GM18508 (cell line): Measurements from ENCODE around the gene CEACAM19.

Experiments
- ATAC-seq: cut with Tn5 transposase; IDR thresholded peaks from one replicate; pipeline ENCODE4 v1.9.1; 2021; ENCODE audit warnings: moderate number of reproducible peaks; ENCODE audit not compliant: insufficient read depth, unreplicated experiment

Gene CEACAM19

GRCh38 chr19:44644402-44645016 is 26.8 kb upstream of the CEACAM19 start:
- ATAC-seq: no peak

DNA sequence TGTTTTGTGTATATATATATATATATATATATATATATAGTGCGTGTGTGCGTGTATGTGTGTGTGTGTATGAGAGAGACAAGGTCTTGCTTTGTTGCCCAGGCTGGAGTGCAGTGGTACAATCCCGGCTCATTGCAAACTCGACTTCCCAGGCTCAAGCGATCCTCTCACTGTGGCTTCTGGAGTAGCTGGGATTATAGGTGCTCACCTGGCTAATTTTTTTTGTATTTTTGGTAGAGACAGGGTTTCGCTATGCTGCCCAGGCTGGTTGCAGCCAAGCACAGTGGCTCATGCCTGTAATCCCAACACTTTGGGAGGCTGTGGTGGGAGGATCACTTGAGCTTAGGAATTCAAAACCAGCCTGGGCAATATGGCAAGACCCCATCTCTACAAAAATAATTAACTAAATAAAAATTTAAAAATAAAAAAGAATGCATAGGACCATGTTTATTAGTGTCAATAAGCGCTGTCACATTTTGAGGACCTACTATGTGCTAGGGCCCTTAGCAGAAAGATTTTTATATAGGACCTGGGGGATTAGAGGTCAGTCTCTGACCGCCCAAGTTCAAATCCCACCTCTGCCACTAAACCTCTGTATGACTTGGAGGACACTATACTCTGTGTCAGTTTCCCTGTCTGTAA is 25.8 kb upstream of the CEACAM19 start:
- no peak for ATAC-seq

DNA sequence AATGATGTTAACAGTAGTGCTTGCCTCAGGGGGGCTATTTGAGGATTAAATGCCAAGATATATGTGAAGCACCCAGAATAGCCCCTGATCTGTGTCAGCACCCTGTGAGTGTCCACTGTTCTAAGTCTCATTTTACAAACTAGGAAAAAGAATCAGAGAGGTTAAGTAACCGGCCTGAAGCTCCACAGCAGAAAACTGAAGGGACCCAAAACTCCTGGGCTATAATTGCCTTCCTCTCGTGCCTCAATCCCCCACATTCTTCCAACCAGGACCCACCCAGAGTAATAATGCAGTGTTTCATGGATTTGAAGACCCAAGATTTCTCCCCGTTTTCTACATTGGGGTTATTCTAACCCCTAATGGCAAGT is 25.2 kb upstream of the CEACAM19 start:
- ATAC-seq: no peak

DNA sequence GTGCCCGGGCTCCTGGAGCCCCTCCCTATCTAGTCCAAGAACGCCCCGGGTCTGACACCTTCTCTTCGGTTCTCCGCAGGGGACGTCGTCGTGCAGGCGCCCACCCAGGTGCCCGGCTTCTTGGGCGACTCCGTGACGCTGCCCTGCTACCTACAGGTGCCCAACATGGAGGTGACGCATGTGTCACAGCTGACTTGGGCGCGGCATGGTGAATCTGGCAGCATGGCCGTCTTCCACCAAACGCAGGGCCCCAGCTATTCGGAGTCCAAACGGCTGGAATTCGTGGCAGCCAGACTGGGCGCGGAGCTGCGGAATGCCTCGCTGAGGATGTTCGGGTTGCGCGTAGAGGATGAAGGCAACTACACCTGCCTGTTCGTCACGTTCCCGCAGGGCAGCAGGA is 24.1 kb upstream of the CEACAM19 start:
- ATAC-seq: no peak

- no peak for ATAC-seq
Observed at GRCh38 chr19:44648631-44649251, 22.5 kb upstream of the CEACAM19 start.

DNA sequence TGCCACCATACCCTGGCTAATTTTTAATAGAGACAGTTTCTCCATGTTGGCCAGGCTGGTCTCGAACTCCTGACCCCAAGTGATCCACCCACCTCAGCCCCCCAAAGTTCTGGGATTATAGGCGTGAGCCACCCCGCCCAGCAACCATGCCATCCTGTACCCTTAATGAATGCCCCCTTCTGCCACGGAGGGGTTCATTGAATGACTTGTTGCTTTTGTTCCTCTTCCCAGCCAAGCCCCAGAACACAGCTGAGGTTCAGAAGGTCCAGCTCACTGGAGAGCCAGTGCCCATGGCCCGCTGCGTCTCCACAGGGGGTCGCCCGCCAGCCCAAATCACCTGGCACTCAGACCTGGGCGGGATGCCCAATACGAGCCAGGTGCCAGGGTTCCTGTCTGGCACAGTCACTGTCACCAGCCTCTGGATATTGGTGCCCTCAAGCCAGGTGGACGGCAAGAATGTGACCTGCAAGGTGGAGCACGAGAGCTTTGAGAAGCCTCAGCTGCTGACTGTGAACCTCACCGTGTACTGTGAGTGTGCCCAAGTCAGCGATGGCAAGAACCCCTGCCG is 21.6 kb upstream of the CEACAM19 start:
- no peak for ATAC-seq

- no peak for ATAC-seq
Observed at GRCh38 chr19:44653343-44653742, 17.9 kb upstream of the CEACAM19 start.

- no peak for ATAC-seq
Observed at GRCh38 chr19:44653977-44654774, 17.1 kb upstream of the CEACAM19 start.

GRCh38 chr19:44657211-44657921 is 13.9 kb upstream of the CEACAM19 start:
- ATAC-seq: no peak

DNA sequence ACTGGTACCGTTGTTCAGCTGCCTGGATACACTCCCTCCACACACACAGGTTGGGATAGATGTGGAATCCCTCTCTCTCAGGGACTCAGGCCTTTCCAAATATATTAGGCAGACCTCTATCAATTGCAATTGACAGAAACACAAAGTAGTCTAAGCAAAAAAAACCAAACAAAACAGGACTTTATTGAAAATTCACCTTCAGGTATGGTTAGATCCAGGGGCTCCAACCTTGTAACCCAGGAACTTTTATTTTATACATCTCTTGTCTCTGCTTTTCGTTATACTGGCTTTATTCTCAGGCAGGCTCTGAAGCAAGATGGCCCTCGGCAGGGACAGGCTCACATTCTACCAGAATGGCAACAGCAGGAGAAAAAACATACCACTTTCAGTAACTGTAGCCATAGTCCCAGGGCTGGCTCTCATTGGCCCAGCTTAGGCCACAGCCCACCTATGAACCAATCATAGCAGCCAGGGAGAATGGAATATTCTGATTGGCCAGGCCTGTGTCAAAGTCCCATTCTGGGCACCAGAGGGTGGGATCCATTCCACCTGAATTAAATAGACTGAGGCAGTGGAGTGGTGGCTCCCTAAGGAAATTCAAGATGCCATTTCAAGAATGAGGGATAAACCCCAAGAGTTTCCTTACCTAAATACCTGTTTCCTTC is 13.1 kb upstream of the CEACAM19 start:
- ATAC-seq: no peak

DNA sequence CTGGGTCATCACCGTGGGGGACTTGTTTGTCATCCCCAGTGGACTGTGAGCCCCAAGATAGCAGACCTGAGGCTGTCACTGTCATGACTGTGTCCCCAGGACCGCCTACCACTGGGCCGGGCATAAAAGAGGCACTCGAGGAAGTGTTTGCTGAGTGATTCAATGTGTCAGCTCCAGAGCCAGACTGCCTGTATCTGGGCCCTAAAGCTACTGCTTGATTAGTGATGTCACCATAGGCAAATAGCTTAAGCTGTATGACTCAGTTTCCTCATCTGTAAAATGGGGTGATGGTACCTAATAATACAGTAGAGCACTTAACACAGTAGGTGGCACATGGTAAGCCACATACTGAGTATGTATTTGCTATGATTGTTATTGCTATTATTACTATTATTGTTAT is 11.2 kb upstream of the CEACAM19 start:
- ATAC-seq: no peak

- no peak for ATAC-seq
Observed at GRCh38 chr19:44661205-44661604, 10.1 kb upstream of the CEACAM19 start.

- ATAC-seq: no peak
Observed at GRCh38 chr19:44661904-44662303, 9.4 kb upstream of the CEACAM19 start.

- ATAC-seq: no peak
Observed at GRCh38 chr19:44662691-44663385, 8.4 kb upstream of the CEACAM19 start.

DNA sequence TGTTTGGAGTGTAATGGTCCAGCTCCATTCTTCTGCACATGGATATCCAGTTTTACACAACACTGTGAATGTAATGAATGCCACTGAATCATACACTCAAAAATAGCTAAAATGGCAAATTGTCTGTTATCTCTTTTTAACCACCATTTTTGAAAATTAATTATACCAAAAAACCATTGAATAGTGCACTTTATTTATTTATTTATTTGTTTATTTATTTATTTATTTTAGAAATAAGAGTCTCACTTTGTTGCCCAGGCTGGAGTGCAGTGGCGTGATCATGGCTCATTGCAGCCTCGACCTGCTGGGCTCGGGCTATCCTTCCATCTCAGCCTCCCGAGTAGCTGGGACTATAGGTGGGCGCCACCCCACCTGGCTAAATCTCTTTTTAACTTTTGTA is 7.3 kb upstream of the CEACAM19 start:
- no peak for ATAC-seq

GRCh38 chr19:44664976-44665375 is 6.3 kb upstream of the CEACAM19 start:
- ATAC-seq: no peak

DNA sequence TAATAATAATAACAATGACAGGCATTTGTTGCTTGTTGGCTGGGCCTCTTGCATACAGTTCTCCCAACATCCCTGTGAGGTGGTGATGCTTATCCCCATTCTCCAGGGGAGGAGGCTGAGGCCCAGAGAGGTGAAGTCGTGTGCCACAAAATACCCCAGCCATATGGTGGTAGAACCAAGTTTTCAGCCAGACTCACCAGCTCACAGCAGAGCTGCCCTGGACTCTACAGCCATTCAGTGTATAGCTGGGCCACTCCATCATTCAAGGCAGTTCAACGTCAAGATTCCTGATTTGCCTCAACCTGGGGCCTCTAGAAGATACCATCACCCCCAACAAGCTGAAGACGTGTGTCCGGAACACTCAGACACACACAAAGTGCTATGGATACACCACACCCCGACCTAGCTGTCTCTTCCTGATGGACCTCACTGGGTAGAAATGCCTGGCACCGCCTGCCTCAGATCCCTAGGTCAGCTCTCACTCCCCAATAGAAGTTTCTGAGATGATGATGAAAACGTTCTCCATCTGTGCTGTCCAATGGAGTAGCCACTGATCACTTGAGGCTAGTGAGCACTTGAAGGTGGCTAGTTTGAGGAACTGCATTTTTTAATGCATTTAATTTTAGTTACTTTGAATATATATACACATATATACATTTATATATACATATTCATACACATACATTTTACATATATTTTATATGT is 4.3 kb upstream of the CEACAM19 start:
- no peak for ATAC-seq

DNA sequence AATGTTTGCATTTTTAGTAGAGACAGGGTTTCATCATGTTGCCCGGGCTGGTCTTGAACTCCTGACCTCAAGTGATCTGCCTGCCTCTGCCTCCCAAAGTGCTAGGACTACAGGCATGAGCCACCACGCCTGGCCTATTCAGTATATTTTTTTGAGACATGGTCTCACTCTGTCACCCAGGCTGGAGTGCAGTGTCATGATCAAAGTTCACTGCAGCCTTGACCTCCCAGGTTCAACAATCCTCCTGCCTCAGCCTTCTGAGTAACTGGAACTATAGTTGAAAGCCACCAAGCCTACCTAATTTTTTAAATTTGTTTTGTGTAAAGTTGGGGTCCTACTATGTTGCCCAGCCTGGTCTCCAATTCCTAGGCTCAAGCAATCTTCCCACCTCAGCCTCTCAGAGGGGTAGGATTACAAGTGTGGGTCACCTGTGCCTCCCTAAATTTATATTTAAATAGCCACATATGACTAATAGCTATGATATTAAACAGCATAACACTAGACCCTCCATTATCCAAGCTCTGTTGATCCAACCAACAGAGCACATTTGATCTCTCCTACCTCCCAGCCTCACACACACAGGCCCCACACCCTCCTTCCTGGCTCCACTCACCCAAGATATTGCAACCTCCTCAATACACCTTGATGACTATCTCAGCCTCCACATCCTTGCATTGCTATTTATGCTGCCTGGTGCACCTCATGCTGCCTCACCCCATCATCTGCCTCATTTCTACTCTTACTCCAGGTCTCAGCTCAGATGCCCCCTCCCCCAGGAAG is 2.1 kb upstream of the CEACAM19 start:
- no peak for ATAC-seq
